BE2C (cell line): ENCODE results near the gene PLOD2.

Source experiments
- DNase-seq: peaks from one replicate; pipeline ENCODE4 v3.0.0-alpha.2; 2020
- H3K27me3 ChIP-seq: fragments of 250-450 bp; sonication (Bioruptor Pico); 2 replicates; pipeline ENCODE4 v1.5.1; 2020; ENCODE audit warnings: mild to moderate bottlenecking
- H3K36me3 ChIP-seq: fragments of 250-450 bp; sonication (Bioruptor Pico); 2 replicates; pipeline ENCODE4 v1.5.1; 2020; ENCODE audit warnings: mild to moderate bottlenecking
- H3K4me1 ChIP-seq: fragments of 250-450 bp; sonication (Bioruptor Pico); 2 replicates; pipeline ENCODE4 v1.5.1; 2020
- H3K4me3 ChIP-seq: 2 replicates; pipeline ENCODE4 v1.5.1; 2011; ENCODE audit warnings: low read depth, low read length
- H3K9me3 ChIP-seq: fragments of 250-450 bp; sonication (Bioruptor Pico); 2 replicates; pipeline ENCODE4 v1.5.1; 2020
- TF ChIP-seq, protein P1 (sequence below): IDR thresholded peaks from 2 replicates; pipeline ENCODE4 v1.5.1; 2012; ENCODE audit warnings: mild to moderate bottlenecking, low read depth, low read length

The PLOD2 gene

DNA sequence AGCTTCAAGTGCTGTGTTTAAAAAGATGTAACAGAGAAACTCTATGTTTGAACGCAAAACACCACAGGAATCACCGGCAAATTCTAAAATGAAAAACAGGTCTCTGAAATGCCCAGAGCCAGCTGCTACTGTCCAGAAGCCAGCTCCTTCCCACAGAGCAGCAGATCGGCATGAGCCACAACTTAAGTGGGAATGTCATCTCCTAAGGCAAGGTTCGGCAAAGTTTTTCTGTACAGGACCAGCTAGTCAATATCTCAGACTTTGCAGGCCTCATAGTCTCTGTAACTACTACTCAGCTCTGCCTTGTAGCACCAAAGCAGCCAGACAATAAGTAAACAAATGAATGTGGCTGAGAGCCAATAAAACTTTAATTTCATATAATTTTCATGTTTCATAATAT is 4.9 kb downstream of the PLOD2 start:
- Histone ChIP-seq H3K9me3 (no peaks in the 10 kb centered on the region), H3K27me3 (peaks cover 34% of the 10 kb centered on the region), H3K4me1 (no peaks in the 10 kb centered on the region), H3K36me3 (no peaks in the 10 kb centered on the region), H3K4me3 (no peak overlapping the region)
- DNase-seq: no peak
- TF ChIP-seq, protein P1, sequence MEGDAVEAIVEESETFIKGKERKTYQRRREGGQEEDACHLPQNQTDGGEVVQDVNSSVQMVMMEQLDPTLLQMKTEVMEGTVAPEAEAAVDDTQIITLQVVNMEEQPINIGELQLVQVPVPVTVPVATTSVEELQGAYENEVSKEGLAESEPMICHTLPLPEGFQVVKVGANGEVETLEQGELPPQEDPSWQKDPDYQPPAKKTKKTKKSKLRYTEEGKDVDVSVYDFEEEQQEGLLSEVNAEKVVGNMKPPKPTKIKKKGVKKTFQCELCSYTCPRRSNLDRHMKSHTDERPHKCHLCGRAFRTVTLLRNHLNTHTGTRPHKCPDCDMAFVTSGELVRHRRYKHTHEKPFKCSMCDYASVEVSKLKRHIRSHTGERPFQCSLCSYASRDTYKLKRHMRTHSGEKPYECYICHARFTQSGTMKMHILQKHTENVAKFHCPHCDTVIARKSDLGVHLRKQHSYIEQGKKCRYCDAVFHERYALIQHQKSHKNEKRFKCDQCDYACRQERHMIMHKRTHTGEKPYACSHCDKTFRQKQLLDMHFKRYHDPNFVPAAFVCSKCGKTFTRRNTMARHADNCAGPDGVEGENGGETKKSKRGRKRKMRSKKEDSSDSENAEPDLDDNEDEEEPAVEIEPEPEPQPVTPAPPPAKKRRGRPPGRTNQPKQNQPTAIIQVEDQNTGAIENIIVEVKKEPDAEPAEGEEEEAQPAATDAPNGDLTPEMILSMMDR: no peak

DNA sequence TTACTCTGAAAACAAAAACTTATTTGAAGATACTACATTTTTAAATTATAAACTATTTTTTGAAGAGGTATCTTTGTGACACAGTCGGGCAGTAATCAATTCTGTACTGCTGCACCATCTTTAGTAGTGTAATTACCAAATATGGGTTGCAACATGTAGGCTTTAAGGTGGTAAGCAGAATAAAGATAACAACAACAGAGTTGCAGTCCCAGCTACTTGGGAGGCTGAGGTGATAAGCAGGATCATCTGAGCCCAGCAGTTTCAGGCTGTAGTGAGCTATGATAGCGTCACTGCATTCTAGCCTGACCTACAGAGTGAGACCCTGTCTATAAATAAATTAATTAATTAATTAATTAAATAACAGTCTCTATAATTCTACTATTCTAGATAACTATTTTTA is 6.0 kb downstream of the PLOD2 start:
- no peaks in the 10 kb centered on the region for H3K9me3 ChIP-seq
- no peak for DNase-seq
- H3K36me3 ChIP-seq: no peaks in the 10 kb centered on the region
- H3K4me3 ChIP-seq: no peak overlapping the region
- no peaks in the 10 kb centered on the region for H3K4me1 ChIP-seq
- TF ChIP-seq, protein P1: no peak
- peaks cover 23% of the 10 kb centered on the region for H3K27me3 ChIP-seq

DNA sequence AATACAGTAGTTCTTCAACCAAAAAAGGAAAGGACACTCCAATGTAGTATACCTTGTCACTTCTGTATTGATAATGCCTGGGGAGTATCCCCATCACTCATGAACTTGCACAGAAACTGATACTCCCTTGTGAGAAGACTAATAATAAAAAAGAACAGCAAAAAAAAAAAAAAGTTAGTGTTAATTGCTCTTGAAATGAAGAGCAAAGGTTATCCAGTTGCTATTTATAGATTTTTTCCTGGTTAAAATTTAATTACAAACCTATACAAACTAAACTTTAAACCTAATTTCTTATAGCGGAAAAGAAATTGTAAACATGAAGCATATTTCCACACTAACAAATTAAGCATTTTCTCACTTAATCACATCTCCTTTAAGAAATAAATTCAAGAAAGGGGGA is 6.7 kb downstream of the PLOD2 start:
- TF ChIP-seq, protein P1: no peak
- no peaks in the 10 kb centered on the region for H3K9me3 ChIP-seq
- H3K27me3 ChIP-seq: peaks cover 18% of the 10 kb centered on the region
- no peak for DNase-seq
- no peaks in the 10 kb centered on the region for H3K36me3 ChIP-seq
- H3K4me1 ChIP-seq: no peaks in the 10 kb centered on the region
- no peak overlapping the region for H3K4me3 ChIP-seq

DNA sequence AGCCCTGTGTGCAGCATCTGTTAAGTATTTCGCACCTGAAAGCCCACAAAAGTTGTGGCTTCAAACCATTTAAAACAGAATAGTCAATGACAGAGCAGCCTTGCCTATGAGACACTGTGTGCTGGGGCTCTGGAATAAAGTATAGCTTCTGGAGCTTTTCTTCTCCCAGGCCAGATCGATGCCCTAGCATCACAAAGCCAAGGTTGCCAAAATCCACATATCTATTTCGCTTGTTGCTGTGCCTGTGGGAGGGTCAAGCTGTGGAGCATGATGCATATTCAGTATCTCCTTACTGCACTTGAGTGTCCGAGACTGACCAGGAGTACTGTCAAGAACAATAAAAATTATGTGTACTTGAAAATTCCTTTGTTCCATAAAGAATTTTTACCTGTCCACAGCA is 7.6 kb downstream of the PLOD2 start:
- Histone ChIP-seq H3K36me3 (no peaks in the 10 kb centered on the region), H3K4me1 (no peaks in the 10 kb centered on the region), H3K4me3 (no peak overlapping the region), H3K9me3 (no peaks in the 10 kb centered on the region), H3K27me3 (peaks cover 10% of the 10 kb centered on the region; the same call in 1 of the 2 replicates)
- TF ChIP-seq, protein P1: no peak
- no peak for DNase-seq

DNA sequence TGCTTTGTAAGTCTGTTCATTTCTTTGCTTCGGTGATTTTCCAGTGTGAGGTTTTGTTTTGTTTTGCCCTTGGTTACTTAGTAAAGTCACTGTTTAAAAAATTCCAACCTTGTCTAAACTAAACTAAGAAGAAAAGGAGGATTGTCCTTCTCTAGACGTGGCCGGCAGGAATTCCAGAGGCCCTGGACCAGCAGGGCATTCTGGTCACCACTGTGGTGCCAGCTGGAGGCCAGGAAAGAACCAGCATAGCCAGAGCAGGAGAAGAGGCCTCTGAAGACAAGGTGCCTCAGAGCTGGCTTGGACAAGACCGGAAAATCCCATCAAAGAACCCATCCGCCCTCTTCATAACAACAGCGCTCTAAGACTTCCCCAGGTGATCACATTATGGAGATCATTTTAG is 8.2 kb downstream of the PLOD2 start:
- DNase-seq: no peak
- no peaks in the 10 kb centered on the region for H3K9me3 ChIP-seq
- H3K4me3 ChIP-seq: no peak overlapping the region
- H3K4me1 ChIP-seq: no peaks in the 10 kb centered on the region
- H3K27me3 ChIP-seq: peaks cover 5% of the 10 kb centered on the region; the same call in 1 of the 2 replicates
- H3K36me3 ChIP-seq: no peaks in the 10 kb centered on the region
- TF ChIP-seq, protein P1: no peak

DNA sequence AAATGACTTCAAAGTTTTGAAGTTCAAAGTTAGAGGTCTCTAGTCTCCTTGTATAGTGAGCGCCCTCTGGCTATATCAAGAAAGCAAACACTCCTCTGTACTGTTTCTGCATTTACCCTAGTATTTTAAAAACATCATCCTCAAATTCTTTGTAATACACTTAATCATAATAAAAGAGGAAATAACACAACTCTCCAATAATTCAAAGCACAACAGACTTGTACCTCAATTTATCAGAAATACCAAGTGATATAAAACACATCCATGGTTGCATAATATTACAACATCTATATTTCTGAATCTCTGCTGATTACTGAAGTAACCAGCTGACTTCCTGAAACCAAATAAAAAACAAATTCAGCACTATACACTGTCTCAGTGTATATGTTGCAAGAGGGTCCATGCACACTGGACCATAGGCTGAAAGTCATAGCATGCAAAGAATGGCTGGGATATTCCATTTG is 12.5 kb downstream of the PLOD2 start:
- no peak for DNase-seq
- no peaks in the 10 kb centered on the region for H3K27me3 ChIP-seq
- H3K4me1 ChIP-seq: no peaks in the 10 kb centered on the region
- H3K4me3 ChIP-seq: no peak overlapping the region
- no peaks in the 10 kb centered on the region for H3K9me3 ChIP-seq
- no peaks in the 10 kb centered on the region for H3K36me3 ChIP-seq
- TF ChIP-seq, protein P1: no peak
